Hematopoietic multipotent progenitor cell (in vitro differentiated cells): ENCODE measurements around the gene PPP4R3A. TPM values are rescaled to one million over a fixed set of nuclear protein-coding genes. Genes with fewer than 3 reads are reported as not detected.
"Not testable (repeated sequence)": the region's sequence is repeated elsewhere in the genome, so short reads cannot be mapped to it uniquely, and the experiment has no call there.

Source experiments
- DNase-seq, 3 donors: peaks; one replicate each; pipeline ENCODE4 v3.0.0-alpha.2; 2011 to 2015; ENCODE audit warnings: low read depth in 2 of 3, low spot score in 2 of 3
- total RNA-seq: library from RNA; depleted of rRNA; stranded (reverse); fragments of >200 nt; gene quantifications from one replicate; pipeline ENCODE4 v1.2.3, GENCODE V29; 2012

Gene PPP4R3A
- total RNA-seq, 1 donor, result 31.2 TPM

DNA sequence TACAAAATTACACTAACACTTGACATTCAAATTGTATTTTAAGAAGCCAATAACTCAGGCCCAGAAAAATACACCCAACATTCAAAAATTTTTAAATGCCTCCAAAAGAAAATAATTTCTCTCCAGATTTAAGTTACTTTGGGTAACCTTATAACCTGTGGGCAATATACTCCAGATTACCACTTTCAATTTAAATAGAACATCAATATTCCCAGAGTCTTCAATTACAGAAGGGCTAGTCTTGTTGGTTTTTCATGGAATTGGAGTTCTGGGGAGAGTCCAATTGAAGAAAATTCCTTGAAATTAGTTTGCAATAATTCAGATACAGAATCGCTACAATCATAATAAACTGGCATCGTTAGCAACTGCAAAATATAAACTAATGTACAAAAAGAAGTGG is 2.0 kb downstream of the PPP4R3A start:
- no peak for DNase-seq

GRCh38 chr14:91506226-91506625 is 3.9 kb downstream of the PPP4R3A start:
- no peak for DNase-seq

- DNase-seq, result no peak
Observed at GRCh38 chr14:91503000-91503504, 7.1 kb downstream of the PPP4R3A start.

- DNase-seq, result no peak
Observed at GRCh38 chr14:91501951-91502930, 7.9 kb downstream of the PPP4R3A start.

DNA sequence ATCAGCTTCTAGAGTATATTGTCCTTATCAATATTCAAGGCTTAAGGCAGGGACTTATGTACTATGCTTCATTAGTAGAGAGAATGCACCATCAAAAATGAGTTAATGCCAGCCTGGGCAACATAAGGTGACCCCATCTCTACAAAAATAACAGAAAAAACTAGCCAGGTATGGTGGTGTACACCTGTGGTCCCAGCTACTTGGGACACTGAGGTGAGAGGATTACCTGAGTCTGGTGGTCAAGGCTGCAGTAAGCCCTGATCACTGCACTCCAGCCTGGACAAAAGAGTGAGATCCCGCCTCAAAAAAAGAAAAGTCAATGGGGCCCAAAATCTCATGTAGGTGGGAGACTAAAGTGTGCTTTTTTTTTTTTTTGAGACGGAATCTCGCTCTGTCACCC is 8.8 kb downstream of the PPP4R3A start:
- DNase-seq, result no peak

DNA sequence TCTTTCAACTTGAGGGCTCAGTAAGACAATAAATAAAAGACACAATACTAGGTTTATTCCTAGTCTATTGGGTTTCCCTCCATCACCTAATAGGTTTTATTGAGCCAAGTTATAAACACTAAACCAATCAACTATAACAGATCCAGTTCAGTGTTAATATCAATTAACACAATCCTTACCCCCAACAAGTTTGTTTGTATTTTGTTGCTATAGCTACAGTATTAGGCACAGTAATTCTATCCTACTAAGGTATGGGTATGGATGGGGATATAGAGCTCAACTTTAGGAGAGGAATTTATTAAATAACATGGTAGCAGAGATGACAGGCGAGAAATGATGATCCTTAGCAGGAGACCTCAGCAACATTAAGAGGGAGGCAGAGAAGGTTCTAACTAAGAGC is 13.3 kb downstream of the PPP4R3A start:
- DNase-seq, result no peak

DNA sequence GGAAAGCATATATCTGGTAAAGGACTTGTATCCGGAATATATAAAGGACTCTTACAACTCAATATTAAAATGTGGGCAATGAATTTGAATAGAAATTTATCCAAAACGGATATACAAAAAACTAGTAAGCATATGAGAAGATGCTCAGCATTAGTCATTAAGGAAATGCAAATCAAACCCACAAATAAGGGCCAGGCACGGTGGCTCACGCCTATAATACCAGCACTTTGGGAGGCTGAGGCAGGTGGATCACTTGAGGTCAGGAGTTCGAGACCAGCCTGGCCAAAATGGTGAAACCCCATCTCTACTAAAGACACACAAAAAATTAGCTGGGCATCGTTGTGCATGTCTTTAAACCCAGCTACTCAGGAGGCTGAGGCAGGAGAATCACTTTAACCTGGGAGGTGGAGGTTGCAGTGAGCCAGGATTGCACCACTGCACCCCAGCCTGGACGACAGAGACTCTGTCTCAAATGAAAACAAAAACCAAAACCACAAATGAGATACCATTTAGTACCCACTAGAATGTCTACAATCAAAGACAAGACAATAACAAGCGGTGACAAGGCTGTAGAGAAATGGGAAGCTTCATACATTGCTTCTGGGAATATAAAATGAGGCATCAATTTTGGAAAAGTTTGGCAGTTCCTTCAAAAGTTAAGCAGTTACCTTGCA is 15.6 kb downstream of the PPP4R3A start:
- DNase-seq, result not testable (repeated sequence)

DNA sequence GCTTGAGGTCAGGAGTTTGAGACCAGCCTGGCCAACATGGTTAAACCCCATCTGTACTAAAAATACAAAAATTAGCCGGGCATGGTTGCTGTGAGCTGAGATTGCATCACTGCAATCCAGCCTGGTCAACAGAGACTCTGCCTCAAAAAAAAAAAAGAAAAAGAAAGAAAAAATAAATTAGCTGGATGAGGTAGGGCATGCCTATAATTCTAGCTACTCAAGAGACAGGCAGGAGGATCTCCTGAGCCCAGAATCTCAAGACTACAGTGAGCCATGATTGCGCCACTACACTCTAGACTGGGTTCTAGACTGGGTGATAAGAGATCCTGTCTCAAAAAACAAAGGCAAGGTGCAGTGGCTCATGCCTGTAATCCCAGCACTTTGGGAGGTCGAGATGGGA is 16.9 kb downstream of the PPP4R3A start:
- no peak for DNase-seq

GRCh38 chr14:91484744-91485143 is 25.4 kb downstream of the PPP4R3A start:
- no peak for DNase-seq

DNA sequence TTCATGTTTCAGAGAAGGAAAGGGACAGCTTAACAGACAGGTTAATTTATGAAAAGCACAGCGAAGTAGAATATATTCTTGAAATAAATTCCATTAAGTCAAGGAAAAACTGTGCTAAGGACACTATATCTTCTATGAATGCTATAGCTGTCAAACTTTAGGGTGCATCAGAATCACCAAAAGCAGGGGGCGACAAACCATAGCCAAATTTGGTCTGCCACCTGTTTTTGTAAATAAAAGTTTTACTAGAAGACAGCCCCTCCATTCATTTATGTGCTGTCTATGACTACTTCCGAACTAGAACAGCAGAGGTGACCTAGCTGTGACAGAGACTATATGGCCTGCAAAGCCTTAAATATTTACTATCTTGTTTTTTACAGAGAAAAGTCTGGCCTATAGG is 25.9 kb downstream of the PPP4R3A start:
- peak in 2 of 3 donors; percentile 18 to 31 for DNase-seq

GRCh38 chr14:91482263-91483013 is 27.7 kb downstream of the PPP4R3A start:
- DNase-seq, result peak in 1 of 3 donors; percentile 17

GRCh38 chr14:91477388-91477787 is 32.7 kb downstream of the PPP4R3A start:
- DNase-seq, result no peak

- no peak for DNase-seq
Observed at GRCh38 chr14:91473046-91473445, 37.1 kb downstream of the PPP4R3A start.

DNA sequence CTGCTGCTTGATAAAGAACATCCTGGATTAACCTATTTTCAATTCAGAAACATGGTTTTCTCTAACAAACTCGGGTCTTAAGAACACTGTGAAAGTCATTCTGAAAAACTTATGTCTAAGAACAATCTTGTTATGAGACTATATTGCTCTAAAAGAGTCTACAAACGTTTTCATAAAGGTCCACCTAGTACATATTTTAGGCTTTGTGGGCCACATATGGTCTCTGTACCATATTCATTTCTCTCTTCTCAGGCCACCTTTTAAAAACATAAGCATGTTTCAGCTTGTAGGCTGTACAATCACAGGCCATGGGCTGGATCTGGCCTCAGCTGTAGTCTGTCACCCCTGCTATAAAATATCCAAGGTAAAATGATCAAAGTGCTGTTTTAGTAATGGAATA is 39.9 kb downstream of the PPP4R3A start:
- DNase-seq, result no peak

GRCh38 chr14:91466192-91466591 is 43.9 kb downstream of the PPP4R3A start:
- no peak for DNase-seq

DNA sequence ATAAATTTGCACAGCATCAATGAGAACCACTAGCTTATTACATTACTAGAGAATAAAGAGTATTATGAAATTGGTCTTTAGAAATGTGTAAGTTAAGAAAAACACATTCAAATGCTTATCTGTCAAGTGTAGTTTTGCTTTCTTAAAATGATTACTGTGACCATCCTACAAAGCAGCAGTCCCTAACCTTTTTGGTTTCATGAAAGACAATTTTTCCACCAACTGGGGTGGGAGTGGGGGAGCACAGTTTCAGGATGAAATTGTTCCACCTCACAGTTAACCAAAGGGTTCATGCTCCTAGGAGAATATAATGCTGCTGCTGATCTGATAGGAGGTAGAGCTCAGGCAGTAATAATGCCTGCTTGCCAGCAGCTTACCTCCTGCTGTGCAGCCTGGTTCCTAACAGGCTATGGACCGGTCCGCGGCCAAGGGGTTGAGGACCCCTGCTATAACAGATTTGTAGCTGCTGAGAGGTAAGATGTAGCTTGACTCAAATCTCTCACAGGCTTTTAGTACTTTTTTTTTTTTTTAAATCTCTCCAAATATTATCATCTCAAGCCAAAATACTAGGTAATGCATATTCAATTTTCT is 45.4 kb downstream of the PPP4R3A start:
- no peak for DNase-seq

GRCh38 chr14:91458612-91459011 is 51.5 kb downstream of the PPP4R3A start:
- DNase-seq, result no peak

- no peak for DNase-seq
Observed at GRCh38 chr14:91456283-91456682, 53.8 kb downstream of the PPP4R3A start.

- no peak for DNase-seq
Observed at GRCh38 chr14:91454580-91454979, 55.5 kb downstream of the PPP4R3A start.

DNA sequence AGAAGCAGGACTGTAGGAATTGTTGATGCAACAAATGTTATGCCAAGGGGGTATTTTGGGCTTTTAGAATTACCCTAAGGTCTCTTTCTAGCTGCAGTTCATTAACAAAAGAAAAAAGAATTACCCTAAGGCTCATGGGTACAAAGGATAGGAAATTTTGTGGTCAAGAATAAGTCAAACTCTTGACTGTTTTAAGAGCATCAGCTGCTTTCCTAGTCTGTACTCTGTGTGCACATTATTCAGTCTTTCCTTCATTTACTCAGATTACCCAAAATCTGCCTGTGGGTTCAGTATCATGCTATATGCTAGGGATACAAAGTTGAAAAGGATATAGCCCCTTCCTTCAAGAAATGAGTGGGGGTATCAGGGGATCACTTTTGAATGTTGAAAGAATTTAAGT is 56.0 kb downstream of the PPP4R3A start:
- DNase-seq, result no peak

DNA sequence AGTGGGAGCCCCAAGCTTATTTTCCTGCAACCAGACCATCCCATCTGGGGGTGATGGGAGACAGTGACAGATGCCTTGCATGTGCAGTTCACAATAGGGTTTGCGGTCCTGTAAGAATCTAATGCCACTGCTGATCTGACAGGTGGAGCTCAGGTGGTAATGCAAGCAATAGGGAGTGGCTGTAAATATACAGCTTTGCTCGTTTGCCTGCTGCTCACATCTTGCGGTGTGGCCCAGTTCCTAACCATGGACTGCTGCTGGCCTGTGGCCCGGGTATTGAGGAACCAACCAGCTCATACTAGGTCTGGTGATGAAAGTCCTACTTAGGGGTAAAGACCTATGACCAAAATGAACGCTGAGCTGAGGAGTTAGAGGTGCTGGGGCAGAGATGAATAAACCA is 56.4 kb downstream of the PPP4R3A start:
- DNase-seq, result no peak
